GM04503 (cell line): ENCODE data around the gene AKAP11.

Source experiments
- DNase-seq: peaks from one replicate; pipeline ENCODE4 v3.0.0-alpha.2; 2012; ENCODE audit warnings: low read depth

Gene AKAP11

DNA sequence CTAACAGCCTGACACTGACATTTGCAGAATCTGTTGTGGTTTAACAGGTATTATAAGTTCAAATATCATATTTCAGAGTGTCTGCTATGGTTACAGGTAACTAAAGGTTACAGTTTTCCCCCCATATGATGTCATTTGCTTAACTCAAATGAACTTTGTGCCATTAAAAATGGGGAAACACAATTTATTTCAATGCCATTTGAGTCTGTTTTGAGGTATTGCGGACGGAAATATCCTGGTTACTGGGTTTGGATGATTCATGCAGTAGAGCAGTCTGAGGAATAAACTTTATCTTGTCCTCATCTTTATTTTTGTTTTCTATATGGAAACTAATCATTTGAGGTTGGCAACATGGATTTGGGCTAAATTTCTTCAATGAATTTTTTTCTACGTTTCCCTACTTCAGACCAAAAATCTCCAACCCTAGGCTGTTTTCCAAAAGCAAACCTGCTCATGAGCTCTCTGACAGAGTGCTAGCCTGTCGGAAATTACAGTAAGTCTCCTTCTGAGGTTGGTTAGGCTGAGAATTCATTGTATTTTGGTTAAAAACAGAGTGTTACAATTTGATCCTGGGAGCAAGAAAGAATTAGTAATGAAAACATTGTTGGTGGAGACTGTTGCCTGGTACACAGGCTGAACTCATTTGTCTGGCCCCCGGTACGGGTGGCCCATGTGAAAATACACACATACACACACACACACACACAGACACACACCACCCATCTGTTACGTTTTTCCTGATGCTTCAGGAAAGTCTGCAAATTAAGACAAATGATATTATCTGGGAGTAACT is 66.1 kb downstream of the AKAP11 start:
- DNase-seq, result no peak

DNA sequence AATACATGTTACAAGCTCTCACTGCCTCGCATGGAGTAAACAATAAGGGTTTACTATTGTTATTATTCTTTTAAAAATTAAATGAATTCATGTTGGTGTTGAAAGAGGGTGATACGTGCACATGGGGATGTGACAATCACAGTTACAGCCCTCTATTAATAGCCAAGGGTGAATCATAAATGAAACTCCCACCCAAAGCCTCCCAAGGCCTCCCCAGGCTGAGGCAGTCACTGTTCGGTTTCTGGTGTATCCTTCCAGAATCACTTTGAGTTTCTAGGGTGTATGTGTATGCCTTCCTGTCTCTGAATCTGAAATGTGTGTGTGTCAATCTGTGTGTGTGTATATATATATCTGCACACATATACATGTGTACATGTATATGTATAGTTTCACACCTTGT is 73.4 kb downstream of the AKAP11 start:
- DNase-seq, result no peak

DNA sequence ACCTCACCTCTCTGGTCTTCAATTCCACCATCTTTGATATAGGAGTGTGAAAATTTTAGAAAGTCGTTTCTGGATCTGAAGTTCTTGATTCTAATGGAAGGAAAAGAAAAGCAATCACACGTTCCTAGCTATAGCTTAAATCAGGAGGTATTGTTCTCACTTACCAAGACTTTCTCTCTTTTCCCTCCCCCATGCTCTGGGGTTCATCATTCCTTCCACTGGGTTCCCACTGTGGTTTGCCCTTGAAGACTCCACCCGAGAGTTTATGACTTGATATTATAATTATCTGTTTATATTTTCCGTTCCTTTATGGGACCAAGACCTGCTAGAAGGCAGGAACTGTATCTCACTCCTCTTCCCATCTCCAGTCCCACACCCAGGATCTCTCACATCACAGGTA is 76.6 kb downstream of the AKAP11 start:
- DNase-seq, result no peak

DNA sequence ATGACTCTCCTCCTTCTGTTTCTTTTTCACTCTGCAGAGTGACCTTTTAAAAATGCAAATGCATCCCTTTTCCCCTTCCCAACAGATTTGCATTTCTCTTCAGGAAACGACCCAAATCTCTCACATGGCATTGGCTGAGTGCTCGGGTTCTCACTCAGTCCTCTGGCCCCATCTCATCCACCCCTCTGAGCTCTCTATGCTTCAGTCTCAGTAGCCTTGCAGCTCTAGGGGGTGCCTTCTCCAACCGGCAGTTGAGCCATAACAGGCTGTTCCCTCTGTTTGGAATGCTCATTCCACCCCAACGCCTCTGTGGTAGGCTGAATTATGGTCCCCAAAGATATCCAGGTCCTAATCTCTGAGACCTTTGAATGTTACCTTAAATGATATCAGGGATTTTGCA is 78.2 kb downstream of the AKAP11 start:
- DNase-seq, result no peak

DNA sequence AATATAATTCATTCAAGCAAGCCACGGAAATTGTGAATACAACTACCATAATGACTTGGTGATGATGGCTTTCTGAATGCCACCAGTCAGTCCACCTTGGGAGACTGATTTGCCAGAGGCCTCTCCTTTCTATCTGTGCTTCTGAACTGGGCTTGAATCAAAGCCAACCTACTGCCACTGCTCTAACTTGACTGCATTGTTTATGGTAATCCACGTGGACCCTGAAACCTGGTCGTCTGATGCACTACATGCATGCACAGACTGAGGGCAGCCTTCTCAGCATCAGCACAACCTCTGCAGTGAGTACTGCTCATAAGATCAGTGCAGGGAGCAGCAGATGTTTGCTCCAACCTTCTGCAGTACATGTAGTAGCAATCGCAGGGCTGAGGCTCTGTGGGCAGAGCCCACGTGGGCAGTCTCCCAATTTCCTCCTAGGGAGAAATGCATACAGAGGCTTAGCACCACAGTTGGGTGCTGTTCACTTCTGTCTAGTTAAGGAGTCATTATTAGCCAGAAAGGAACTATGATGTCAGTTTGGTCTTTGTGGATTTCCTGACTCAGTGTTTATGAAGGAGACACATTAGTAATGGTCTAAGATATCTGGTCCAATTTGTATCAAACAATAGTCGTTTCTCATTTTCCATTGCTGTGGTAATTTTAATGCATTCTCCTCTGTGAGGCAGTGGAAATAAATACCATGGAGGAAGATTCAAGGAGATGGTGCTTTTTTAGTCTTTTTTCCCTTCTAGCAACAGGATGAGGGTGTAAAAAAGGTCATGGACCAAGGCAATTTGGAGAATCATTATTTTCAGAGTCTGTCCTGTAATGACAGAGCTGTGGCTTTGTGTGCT is 82.5 kb downstream of the AKAP11 start:
- DNase-seq, result no peak

DNA sequence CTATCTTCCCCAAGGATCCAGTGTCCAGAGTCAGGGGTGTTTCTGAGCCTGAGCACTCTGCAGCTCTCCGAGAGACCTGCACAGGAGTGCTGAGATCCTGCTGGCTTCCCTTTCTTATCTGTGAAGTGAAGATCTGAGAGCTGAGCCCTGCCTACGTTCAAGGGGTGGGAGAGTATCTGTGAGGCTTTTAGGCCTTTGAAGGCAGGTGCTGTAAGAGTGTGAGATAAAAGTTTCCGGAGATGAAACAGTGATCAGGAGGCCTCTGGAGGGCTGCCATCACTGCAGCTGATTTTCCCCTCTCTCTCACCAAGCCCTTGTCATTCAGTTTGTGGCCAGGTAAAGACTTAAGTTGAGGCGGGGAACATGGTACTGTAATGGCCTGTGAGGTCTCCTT is 83.1 kb downstream of the AKAP11 start:
- DNase-seq, result no peak

DNA sequence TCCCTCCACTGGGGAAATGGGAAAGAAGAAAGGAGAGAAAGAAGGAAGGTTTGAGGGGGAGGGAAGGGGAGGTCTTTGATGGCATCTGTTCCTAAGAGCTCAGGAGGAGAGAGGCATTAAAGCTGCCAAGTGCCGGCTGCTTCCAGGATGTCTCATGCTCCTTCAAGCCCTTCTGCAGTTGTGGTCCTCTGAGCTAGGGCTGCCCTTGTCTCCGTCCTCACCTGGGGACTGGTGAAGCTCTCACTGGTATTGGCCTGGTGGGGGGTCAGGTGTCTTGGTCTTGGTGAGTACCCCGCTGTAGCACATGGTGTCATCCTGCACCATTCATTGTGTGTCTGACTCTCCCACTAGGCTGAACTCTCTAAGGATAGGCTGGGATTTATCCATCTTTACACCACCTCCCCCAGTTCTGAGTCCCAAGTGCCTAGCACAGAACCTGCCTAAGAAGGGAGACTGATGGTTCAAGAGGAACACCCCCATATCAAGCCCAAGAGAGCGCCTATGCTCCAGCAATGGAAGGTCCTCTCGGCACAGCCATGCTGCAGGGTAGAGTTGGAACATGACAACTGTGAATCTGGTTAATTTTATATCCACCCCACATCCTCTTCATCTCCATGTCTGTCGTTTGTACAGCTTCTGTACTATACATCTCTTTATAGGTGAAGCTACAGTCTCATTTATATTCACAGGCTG is 83.7 kb downstream of the AKAP11 start:
- no peak for DNase-seq

DNA sequence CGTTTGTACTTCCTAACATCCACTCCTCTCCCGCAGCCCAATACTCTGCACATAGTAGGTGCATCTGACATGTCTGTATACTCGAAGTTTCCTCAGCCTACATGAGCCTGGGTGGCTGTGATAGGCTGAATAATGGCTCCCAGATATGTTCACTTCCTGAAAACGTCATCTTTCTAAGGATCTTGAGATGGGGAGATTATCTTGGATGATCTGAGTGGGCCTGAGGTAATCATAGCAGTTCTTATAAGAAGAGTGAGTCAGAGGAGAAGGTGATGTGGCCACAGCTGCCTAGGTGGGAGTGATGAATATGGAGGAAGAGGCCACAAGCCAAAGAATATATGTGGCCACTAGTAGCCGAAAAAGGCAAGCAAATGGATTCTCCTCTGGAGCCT is 84.2 kb downstream of the AKAP11 start:
- DNase-seq, result no peak

DNA sequence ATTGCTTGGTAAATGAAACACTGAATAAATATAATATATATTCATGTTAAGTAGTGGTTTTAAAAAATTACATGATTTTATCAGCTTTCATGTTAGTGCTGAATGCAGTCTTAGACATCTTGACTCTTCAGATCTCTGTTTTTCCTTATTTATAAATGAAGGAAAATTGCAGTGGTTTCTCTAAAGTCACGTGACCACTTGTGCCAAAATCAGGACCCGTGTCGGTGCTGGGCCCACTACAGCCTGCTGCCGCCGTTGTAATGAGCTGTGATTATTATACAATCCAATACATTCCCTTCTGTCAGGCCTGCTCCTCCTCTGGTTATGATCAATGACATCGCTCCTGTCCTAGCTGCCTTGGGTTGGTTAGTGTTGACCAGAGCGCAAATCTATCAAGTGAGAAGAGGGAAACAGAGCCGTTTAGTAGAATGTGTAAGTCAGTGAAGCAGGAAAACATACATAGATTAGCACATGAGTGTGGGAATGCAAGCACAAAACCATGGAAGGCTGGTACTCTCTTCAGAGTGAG is 88.2 kb downstream of the AKAP11 start:
- no peak for DNase-seq

DNA sequence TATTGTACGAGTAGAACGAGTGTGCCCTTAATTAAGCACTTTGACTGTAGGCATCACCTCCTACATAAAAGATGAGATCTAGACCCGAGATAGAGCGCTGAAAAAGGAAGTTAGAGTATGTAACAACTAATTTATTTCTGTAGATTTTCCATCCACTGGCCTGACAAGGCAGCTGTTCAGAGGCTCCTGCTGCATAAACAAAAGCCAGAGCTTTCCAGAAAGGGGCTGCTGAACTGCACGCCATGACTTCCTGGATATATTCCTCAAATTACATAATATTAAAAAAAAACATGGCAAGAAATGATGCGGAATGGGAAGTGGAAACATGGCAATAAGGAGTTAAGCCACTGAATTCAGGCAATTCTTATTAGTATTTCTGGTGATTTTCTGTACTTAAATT is 89.7 kb downstream of the AKAP11 start:
- no peak for DNase-seq

DNA sequence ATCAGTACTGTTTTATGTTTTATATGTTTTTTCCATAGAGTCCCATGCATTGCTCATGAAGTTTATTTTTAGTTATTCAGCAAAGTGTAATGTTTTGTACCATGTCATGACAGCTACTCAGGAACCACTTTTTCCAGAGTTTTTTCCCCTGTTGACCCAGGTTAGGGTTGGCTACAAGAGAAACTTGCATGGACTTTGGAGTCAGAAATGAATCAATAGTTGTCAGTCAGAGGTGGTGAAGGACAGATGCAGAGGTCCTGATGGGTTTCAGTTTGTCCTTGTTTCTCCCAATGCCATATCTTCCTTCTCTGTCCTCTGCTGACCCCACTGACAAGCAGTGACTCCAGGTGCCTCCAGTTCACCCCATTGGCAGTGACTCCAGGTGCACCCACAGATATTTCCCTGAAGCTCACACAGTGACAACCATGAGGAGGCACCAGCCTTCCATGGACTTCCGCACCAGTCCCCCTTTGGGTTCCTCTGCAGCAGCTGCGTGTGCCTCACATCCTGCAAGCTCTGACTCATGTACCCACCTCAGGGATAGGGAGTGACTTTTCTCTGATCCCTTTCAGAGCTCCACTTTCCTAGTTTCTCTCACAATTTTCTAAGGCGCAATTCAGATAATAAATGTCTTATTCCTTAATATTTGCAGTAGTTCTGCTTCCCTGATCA is 92.1 kb downstream of the AKAP11 start:
- DNase-seq, result no peak

DNA sequence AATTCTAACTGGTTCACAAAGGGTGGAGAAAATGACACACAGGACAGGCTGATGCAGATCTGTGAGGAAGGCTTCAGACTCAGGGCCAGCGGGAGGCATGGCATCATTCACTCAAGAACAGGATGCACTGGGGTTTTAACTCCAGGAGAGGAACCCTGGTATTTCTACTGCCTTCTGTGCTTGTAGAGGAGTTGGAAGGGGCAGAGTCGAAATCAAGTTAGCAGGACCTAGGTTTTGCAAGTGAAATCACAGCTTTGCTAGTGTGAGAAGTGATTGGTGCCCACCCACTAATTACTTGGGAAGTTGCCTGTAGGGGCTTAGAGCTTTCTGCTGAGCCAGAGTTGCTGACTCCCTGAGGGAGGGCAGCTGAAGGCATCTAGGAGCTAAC is 92.7 kb downstream of the AKAP11 start:
- no peak for DNase-seq

DNA sequence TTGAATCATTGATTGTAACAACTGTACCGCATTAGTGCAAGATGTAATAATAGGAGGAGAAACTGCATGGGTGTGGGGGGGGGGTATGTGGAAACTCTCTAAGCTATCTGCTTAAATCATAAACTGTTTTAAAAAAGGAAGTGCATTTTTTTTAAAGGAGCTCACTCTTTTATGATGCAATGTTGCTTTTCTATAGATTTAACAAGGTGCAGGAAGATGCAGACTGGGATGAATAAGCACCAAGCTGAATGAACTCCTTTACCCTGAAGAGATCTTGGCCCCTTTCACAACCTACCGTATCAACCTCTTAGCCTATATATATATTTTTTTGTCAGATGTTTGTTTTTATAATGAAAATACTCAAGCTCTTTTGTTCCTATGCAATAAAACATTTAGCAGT is 95.9 kb downstream of the AKAP11 start:
- DNase-seq, result no peak

DNA sequence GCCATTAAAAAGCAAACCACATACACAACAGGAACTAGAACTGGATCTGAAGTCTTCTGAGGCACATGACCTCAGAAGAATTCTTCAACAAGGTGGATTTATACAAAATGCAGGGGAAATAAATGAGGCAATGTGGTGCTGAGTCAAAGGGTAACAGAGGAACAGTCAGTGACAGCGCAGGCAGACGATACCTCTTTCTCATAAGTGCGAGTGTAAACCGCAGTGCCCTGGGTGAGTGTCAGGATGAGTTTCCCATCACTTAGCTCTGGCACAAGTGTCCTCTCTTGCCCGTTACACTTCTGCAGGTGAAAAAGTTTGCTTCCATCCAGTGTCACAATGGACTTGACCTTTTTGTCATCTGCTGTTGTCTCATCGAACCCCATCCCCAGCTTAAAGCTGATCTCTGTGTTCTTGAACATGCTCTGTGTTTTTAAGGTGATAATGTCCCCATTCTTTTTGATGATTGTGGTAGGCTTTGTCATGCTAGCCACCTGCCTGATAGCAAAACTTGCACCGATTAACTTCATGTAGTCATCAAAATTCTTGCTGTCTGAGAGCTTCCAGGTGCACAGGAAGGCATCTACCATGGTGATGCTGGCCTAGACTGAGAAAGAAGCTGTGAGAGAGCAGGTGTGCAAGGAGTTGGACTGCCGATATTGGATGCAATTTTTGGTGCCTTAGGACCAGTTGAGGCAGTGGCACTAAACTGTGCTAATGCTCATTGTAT is 97.3 kb downstream of the AKAP11 start:
- DNase-seq, result no peak

DNA sequence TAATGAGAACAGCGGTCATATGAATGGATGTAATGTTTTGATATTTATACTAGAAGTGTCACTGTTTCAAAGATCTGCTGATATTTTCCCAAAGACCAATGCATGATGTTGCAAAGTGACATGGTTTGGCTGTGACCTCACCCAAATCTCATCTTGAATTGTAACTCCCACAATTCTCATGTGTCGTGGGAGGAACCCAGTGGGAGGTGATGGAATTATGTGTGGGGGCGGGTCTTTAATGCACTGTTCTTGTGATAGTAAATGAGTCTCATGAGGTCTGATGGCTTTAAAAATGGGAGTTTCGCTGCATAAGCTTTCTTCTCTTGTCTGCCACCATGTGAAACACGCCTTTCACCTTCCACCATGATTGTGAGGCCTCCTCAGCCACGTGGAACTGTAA is 98.3 kb downstream of the AKAP11 start:
- DNase-seq, result no peak
